ENCODE measurements around the gene RCAN2.
"Not testable (repeated sequence)": the region's sequence is repeated elsewhere in the genome, so short reads cannot be mapped to it uniquely, and the experiment has no call there.

RCAN2 gene

DNA sequence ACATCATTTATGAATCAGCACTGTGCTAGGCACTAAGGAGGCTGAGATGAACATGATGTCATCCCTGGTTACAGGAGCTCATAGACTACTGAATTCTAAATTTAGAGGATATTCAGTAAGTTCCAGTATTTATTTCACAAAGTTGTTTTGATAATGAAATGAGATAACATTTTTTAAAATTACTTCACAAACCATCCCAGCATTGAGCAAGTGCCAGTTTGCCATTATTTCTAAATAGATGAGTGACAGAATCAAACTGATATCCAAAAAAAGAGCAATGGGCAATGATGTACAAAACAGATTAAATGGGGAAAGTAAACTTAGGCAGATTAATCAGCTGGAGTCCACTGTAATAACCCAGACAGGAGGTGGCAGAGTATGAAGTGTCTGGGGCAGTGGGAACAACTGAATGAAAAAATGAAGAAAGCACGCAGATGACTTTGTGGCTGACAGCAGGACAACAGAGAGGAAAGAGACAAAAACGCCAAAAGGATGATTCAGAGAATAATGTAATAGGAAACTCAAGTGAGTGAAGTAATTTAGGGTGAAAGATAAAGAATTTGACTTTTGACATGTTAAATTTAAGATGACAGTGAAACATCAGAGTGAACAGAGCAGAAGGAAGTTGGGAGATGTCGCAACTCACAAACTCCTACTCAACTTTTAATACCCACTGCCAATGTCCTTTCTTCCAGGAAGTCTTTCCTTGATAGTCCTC, 70.2 kb downstream of the RCAN2 start:
- no peak for DNase-seq (ENCODE audit: insufficient read length, low spot score)
- FAIRE-seq: no peak
- no peak for TF ChIP-seq POLR2A (IDR thresholded peaks at IDR 0.05; ENCODE audit: low read depth, low read length)
- no peak for TF ChIP-seq POU2F2 (IDR thresholded peaks at IDR 0.05; ENCODE audit: low read depth, low read length)
- no peak for TF ChIP-seq SPI1 (IDR thresholded peaks at IDR 0.05; ENCODE audit: low read depth, low read length)
- TF ChIP-seq PAX5 (IDR thresholded peaks at IDR 0.05; ENCODE audit: insufficient read depth, low read length, severe bottlenecking): no peak
- no peak for TF ChIP-seq POLR2AphosphoS5 (IDR thresholded peaks at IDR 0.05; ENCODE audit: low read depth, low read length)
- no peak for TF ChIP-seq TAF1 (IDR thresholded peaks at IDR 0.05; ENCODE audit: low read depth, low read length)

DNA sequence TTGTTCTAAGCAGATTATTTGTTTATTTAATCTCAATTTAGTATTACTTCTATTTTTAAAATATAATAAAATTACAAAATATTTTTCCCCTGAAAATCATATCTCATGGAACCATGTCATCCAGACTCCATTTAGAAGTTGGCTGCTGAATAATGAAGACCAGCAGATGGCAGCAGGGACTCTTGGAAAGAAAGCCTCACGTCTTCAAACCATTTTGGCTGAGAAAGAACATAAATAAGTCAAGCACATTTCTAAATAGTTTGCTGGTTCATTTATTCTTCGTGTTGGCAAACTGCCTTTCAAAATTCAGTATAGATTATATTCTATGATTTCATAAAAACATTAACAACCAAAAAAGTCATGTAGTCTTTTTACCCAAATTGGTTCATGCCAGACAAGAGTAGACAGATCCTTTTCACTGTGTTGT, 71.7 kb downstream of the RCAN2 start:
- FAIRE-seq: no peak
- TF ChIP-seq SPI1 (IDR thresholded peaks at IDR 0.05; ENCODE audit: low read depth, low read length) (no peak), TAF1 (IDR thresholded peaks at IDR 0.05; ENCODE audit: low read depth, low read length) (no peak), POLR2AphosphoS5 (IDR thresholded peaks at IDR 0.05; ENCODE audit: low read depth, low read length) (no peak), PAX5 (IDR thresholded peaks at IDR 0.05; ENCODE audit: insufficient read depth, low read length, severe bottlenecking) (no peak), POLR2A (IDR thresholded peaks at IDR 0.05; ENCODE audit: low read depth, low read length) (no peak), POU2F2 (IDR thresholded peaks at IDR 0.05; ENCODE audit: low read depth, low read length) (no peak)
- peak; percentile 13 for DNase-seq (ENCODE audit: insufficient read length, low spot score)

GRCh38 chr6:46414398-46414797, 76.9 kb downstream of the RCAN2 start:
- DNase-seq (ENCODE audit: insufficient read length, low spot score) (no peak), FAIRE-seq (no peak)

GRCh38 chr6:46412662-46413061, 78.6 kb downstream of the RCAN2 start:
- FAIRE-seq (no peak), DNase-seq (ENCODE audit: insufficient read length, low spot score) (no peak)
- TF ChIP-seq POU2F2 (IDR thresholded peaks at IDR 0.05; ENCODE audit: low read depth, low read length): no peak
- TF ChIP-seq POLR2AphosphoS5 (IDR thresholded peaks at IDR 0.05; ENCODE audit: low read depth, low read length): no peak
- TF ChIP-seq SPI1 (IDR thresholded peaks at IDR 0.05; ENCODE audit: low read depth, low read length): no peak
- no peak for TF ChIP-seq PAX5 (IDR thresholded peaks at IDR 0.05; ENCODE audit: insufficient read depth, low read length, severe bottlenecking)
- no peak for TF ChIP-seq TAF1 (IDR thresholded peaks at IDR 0.05; ENCODE audit: low read depth, low read length)
- TF ChIP-seq POLR2A (IDR thresholded peaks at IDR 0.05; ENCODE audit: low read depth, low read length): no peak

More at GRCh38 chr6:46414398-46414797, 76.9 kb downstream of the RCAN2 start:
- no peak for TF ChIP-seq TAF1 (IDR thresholded peaks at IDR 0.05; ENCODE audit: low read depth, low read length)
- TF ChIP-seq PAX5 (IDR thresholded peaks at IDR 0.05; ENCODE audit: insufficient read depth, low read length, severe bottlenecking): no peak
- no peak for TF ChIP-seq SPI1 (IDR thresholded peaks at IDR 0.05; ENCODE audit: low read depth, low read length)
- no peak for TF ChIP-seq POLR2AphosphoS5 (IDR thresholded peaks at IDR 0.05; ENCODE audit: low read depth, low read length)
- TF ChIP-seq POU2F2 (IDR thresholded peaks at IDR 0.05; ENCODE audit: low read depth, low read length): no peak
- no peak for TF ChIP-seq POLR2A (IDR thresholded peaks at IDR 0.05; ENCODE audit: low read depth, low read length)

- no peak for DNase-seq (ENCODE audit: insufficient read length, low spot score)
- no peak for FAIRE-seq
- TF ChIP-seq POU2F2 (IDR thresholded peaks at IDR 0.05; ENCODE audit: low read depth, low read length): no peak
- TF ChIP-seq POLR2A (IDR thresholded peaks at IDR 0.05; ENCODE audit: low read depth, low read length): no peak
- TF ChIP-seq POLR2AphosphoS5 (IDR thresholded peaks at IDR 0.05; ENCODE audit: low read depth, low read length): no peak
- no peak for TF ChIP-seq SPI1 (IDR thresholded peaks at IDR 0.05; ENCODE audit: low read depth, low read length)
- no peak for TF ChIP-seq TAF1 (IDR thresholded peaks at IDR 0.05; ENCODE audit: low read depth, low read length)
- no peak for TF ChIP-seq PAX5 (IDR thresholded peaks at IDR 0.05; ENCODE audit: insufficient read depth, low read length, severe bottlenecking)
Observed at GRCh38 chr6:46411456-46412197, 79.6 kb downstream of the RCAN2 start.

DNA sequence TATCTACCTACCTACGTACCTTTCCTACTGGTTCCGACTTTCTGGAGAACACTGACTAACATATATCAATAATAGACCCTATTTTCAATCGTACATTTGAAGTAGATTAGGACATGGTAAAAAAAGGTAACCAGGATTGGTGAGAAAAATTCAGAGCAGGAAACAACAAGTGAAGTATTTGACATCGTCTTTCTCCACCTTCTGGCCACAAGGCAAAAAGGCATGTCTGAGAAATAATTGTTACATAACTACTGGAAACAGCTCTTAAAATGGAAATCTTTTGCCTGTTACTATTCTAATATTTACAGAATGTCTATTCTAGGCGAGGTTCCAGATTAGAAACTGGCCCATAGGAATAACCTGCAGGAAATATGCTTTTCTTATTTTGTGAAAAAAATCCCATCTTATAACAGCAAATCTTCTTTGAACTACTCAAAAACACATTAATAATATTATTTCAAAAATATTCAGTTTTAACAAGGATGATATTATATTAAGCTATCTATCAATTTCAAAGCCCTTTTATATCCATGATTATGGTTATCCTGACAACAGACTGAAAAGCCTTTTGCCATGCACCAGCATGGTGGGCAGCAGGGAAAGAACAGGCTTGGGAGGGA, 80.8 kb downstream of the RCAN2 start:
- DNase-seq (ENCODE audit: insufficient read length, low spot score) (peak; percentile 25), FAIRE-seq (no peak)
- TF ChIP-seq SPI1 (IDR thresholded peaks at IDR 0.05; ENCODE audit: low read depth, low read length) (no peak), PAX5 (IDR thresholded peaks at IDR 0.05; ENCODE audit: insufficient read depth, low read length, severe bottlenecking) (no peak), POLR2AphosphoS5 (IDR thresholded peaks at IDR 0.05; ENCODE audit: low read depth, low read length) (no peak), TAF1 (IDR thresholded peaks at IDR 0.05; ENCODE audit: low read depth, low read length) (no peak), POLR2A (IDR thresholded peaks at IDR 0.05; ENCODE audit: low read depth, low read length) (no peak), POU2F2 (IDR thresholded peaks at IDR 0.05; ENCODE audit: low read depth, low read length) (no peak)

GRCh38 chr6:46407776-46408530, 83.3 kb downstream of the RCAN2 start:
- FAIRE-seq (no peak), DNase-seq (ENCODE audit: insufficient read length, low spot score) (no peak)
- no peak for TF ChIP-seq POU2F2 (IDR thresholded peaks at IDR 0.05; ENCODE audit: low read depth, low read length)
- no peak for TF ChIP-seq TAF1 (IDR thresholded peaks at IDR 0.05; ENCODE audit: low read depth, low read length)
- no peak for TF ChIP-seq SPI1 (IDR thresholded peaks at IDR 0.05; ENCODE audit: low read depth, low read length)
- TF ChIP-seq POLR2AphosphoS5 (IDR thresholded peaks at IDR 0.05; ENCODE audit: low read depth, low read length): no peak
- TF ChIP-seq POLR2A (IDR thresholded peaks at IDR 0.05; ENCODE audit: low read depth, low read length): no peak
- no peak for TF ChIP-seq PAX5 (IDR thresholded peaks at IDR 0.05; ENCODE audit: insufficient read depth, low read length, severe bottlenecking)

DNA sequence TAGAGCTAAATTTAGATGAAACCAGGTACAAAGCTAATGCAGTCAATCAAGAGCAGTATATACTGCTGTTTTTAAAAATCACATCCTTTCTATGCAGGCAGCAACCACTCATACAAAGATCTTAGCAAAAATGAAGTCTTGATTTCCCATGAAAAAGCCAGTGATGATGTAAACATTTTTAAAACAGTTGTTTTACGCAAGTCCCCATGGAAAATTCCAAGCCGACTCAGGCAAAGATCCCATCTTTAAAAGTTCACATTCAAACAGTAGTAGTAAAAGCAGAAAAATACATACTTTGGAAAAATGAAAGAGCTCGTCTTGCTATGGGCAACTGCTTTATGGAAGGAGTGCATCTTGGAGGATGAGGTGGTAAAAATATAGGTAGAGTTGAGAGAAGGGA, 84.0 kb downstream of the RCAN2 start:
- no peak for DNase-seq (ENCODE audit: insufficient read length, low spot score)
- TF ChIP-seq POU2F2 (IDR thresholded peaks at IDR 0.05; ENCODE audit: low read depth, low read length) (no peak), PAX5 (IDR thresholded peaks at IDR 0.05; ENCODE audit: insufficient read depth, low read length, severe bottlenecking) (no peak), POLR2A (IDR thresholded peaks at IDR 0.05; ENCODE audit: low read depth, low read length) (no peak), POLR2AphosphoS5 (IDR thresholded peaks at IDR 0.05; ENCODE audit: low read depth, low read length) (no peak), SPI1 (IDR thresholded peaks at IDR 0.05; ENCODE audit: low read depth, low read length) (no peak), TAF1 (IDR thresholded peaks at IDR 0.05; ENCODE audit: low read depth, low read length) (no peak)
- no peak for FAIRE-seq

DNA sequence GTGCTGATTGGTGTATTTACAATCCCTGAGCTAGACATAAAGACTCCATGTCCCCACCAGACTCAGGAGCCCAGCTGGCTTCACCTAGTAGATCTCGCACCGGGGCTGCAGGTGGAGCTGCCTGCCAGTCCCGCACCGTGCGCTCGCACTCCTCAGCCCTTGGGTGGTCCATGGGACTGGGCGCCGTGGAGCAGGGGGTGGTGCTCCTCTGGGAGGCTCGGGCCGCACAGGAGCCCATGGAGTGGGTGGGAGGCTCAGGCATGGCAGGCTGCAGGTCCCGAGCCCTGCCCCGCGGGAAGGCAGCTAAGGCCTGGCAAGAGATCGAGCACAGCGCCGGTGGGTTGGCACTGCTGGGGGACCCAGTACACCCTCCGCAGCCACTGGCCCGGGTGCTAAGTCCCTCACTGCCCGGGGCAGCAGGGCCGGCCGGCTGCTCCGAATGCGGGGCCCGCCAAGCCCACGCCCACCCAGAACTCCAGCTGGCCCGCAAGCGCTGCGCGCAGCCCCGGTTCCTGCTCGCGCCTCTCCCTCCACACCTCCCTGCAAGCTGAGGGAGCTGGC, 85.5 kb downstream of the RCAN2 start:
- not testable (repeated sequence) for DNase-seq (ENCODE audit: insufficient read length, low spot score); FAIRE-seq

Data from GM12891 (cell line).